Stimulated activated CD8-positive, alpha-beta memory T cell treated with anti-CD3 and anti-CD28 coated beads, Interleukin-12 subunit alpha, Interleukin-12 subunit beta, amount 100 ng/mL, for 1 hour (primary cell): ENCODE results near the gene PDIA5.

ENCODE experiments used
- DNase-seq: peaks from one replicate; pipeline ENCODE4 v3.0.0-alpha.2; 2020; ENCODE audit warnings: low read depth

Gene PDIA5

DNA sequence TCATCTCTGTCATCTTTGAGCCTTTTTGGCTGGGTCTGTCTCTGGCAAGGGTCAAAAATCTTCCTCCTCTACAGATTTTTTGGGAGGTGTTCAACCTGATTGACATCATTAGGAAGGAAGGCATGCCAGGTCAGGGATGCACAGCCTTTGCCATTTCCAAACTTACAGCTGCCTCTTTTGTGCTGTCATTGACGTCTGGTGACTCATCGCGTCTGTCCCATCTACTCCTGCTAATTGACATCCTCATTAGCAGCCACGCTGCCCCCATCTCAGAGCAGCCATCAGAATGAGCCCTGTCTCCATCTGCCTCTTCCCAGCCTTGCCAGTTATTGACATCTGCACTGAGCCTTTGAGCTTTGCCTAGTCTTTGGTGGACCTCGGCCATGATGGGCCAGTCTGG is 53.0 kb downstream of the PDIA5 start:
- no peak for DNase-seq

DNA sequence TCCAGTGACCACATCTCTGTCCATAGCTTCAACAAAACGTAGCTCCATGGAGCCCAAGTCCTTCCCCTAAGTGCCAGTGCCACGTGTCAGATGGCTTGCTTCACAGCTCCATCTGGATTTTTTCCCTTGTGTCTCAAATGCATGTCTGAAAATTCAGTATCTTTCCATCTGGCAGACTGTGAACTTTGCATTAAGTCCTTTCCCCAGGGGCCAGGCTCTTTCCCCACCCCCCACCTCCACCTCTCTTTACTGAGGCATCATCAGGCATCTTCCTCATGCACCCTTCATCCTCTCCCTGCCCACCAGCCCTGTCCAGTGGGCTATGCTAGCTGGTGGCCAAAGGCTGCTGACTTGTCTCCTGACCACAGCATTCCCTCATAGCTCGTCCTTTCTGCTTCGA is 53.7 kb downstream of the PDIA5 start:
- DNase-seq = no peak

DNA sequence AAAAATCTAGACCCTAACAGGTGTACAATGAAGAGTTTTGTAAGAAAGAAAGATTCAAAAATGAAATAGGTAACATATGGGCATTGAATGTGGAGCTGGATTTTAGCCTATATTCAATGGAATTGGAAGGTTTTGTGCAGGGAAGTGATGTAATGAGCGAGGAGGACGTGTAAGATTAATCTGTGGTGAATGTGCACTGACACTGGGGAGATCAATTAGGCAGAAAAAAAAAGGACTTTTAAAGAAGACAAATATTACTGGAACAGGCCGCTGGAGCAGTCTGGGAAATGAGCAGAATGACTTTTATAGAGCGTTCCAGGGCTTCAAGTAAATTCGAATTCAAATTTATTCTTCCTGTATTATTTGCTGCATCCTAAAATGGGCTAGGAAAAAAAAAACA is 55.2 kb downstream of the PDIA5 start:
- DNase-seq = no peak

DNA sequence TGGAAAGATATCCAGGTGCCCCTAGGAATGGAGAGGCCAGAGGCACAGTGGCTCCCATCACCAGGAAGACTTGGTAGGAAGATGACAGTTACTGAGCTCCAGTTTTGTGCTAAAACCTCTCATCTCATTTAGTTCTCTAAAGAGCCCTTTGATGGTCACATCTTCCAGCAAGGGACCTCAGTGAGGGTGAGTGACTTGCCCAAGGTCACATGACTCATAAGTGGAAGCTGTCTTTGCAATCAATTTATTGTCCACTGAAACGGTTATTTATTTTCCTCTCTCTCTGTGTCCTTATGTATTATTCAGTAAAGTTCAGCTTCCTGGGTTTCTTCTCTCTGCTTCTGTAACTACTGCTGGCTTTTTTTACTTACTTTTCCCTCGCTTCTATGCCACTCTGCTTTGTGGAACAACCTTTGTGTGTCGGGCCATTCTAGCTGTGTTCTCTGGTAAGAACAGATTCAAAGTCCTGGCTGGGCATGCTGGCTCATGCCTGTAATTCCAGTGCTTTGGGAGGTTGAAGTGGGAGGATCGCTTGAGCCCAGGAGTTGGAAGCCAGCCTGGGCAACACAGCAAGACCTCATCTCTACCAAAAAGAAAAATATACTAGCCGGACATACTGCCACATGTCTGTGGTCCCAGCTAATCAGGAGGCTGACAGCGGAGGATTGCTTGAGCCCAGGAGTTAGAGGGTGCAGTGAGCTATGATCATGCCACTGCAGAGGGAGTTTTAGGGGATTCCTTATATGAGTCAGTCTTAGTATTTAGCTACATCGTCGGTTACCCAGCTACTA is 55.9 kb downstream of the PDIA5 start:
- no peak for DNase-seq

DNA sequence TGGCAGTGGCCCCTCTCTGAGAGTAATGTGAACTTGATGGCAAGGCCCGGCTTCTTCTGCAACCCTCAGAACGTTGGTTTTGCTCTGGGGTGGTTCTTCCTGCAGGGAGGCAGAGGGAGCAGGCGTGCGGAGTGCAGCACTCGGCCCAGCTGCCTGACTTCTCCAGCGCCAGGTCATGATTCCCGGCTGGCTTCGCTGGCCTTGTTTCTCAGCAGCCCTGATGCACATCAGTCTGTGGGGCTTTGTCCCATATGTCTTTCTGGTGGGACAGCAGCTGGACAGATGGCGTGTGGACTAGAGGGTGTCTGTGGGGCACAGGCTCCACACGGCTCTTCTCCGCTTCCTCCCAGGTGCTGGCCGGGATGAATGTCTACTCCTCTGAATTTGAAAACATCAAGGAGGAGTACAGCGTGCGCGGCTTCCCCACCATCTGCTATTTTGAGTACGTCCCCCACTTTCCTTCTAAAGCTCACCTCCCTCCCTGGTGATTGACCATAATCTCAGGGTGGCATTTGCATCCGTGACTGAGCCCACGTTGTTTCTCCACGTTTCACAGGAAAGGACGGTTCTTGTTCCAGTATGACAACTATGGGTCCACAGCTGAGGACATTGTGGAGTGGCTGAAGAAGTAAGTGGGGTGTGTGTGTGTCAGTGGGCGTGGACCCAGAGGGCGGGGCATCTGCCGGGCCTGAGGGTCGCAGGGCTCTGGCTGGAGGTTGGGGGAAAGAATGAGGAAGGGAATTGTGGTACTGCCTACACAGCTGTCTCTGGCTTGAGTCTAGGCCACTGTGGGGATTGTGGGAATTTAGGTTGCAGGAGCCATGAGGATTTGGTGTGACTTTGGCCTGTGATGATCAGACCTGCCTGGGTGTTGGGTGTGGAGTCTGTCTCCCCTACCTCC is 57.1 kb downstream of the PDIA5 start:
- DNase-seq = no peak

DNA sequence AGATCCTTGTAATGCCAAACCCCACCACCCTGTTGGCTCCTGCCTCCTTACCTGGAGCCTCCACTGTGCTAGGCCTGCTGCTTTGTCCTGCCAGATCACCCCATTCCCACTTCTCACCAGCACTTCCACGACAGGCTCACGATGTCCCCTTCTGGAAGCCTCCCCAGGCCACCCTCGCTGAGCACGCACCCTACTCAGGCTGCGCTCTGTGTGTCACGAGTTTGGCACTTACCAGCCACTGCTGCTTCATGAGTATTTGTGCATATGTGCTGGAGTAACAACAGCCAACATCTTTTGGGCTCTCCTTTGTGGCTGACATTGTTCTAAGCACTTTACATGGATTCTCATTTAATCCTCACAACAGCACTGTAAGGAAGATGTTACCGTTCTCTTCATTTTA is 58.1 kb downstream of the PDIA5 start:
- no peak for DNase-seq

DNA sequence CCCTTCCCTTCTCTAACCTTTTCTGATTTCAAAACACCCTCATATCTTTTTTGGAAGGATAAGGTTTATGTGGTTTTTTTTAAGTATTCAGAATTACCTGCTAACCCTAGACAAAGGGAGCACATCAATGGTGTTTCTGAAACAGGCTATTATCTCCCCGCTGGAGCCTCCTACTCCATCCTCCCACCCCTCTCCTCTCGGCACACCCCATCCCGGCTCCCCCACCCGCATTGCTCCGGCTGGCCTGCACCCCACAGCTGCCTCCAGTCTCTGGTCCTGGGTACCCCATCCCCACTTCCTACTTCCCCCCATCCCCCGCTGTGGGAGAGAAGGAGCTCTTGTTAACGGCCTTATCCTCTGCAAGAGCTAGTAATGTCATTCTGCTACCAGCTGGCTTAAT is 59.2 kb downstream of the PDIA5 start:
- DNase-seq = no peak

DNA sequence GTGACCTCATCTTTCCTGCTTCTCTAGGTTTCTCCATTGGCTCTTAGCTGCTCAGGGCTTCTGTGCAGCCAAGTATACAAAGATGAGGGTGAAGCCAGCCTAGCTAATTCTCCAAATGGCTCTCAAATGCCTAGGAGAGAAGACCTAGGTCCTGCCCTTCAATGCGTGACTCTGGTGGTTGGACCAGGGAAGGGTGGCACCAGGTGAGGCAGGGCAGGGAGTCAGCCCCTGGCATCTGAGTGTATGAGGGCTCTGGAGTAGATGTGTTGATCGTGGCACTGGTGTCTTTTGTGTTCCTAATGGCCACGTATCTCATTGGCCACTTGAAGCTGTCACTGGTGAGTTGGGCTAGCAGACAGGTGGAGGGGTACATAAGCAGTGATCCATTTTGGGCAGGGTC is 59.8 kb downstream of the PDIA5 start:
- no peak for DNase-seq

DNA sequence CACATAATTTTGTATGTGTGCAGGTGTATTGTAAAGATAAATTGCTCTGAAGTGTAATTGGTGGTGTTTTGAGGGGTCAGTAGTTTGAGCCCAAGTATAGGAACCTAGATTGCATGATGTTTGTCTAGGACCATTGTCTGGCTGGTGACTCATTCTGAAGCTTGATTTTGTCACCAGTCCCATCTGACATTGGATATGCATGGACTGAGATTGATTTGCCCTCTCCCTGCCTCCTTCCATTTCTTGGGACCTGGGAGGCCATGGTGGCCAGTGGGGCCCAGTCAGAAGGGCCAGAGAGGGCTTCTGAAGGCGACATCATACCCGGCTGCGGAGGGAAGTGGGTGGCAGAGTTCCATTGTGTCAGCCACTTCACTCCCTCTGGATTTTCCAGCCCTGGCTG is 62.3 kb downstream of the PDIA5 start:
- no peak for DNase-seq

DNA sequence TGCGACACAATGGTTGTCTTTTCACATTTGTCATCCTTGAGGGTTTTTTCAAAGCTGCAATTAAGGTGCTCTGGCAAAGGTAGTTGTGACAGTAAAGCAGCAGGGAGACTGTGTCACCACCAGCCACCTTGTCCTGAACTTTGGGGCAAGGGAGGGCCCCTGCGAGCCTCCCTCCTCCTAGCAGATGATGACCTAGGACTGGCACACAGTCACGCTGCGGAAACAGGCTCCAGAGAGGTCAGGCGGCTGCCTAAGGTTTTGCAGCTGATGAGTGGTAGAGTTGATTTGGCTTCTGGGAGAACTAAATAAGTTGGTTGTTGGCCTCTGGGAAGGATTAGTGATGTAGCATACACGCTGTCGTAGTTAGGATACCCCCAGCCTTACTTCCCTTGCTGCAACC is 62.7 kb downstream of the PDIA5 start:
- DNase-seq = no peak

DNA sequence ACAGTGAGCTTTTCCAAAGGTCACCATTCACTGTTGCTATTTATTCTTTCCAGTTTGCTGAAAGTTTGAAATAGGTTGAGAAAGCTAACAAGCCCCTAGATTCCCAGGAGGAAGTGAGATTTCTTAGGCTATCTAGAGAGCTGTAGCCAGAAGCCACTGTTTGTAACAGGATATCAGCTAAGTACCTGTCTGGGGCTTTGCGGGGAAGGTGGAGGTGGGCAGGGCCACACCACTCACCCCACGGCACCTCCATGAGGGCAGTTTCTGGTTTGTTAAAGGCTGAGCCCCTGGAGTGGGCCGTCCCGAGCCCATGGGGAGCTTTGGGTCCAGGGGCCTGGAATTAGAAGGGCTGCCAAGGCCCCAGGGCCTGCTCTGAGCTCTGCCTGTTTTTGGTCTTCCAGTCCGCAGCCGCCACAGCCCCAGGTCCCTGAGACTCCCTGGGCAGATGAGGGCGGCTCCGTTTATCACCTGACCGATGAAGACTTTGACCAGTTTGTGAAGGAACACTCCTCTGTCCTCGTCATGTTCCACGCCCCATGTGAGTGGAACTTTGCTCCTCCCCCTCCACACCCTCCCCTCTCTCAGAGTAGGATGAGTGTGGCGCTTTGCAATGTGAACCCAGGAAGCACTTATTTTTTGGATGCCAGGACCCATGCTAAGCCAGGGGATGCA is 63.4 kb downstream of the PDIA5 start:
- no peak for DNase-seq

DNA sequence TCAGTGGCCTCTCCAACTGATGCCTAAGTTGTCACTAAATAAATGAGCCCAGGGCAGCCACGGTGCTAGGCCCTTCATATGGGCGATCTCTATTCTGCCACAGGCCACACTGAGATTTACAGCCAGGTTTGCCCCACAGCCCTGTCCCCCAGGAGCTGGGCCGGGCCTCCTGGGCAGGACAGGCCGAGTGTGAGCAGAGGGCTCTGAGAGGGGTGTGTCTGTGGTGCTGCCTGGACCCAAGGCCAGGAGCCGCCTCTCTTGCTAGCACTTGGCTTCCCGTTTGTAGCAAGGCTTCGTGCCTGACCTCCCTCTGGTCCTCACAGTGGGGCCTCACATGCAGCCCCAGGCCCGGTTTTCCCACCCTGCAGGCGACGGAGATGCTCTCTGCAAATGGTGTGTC is 67.8 kb downstream of the PDIA5 start:
- no peak for DNase-seq

DNA sequence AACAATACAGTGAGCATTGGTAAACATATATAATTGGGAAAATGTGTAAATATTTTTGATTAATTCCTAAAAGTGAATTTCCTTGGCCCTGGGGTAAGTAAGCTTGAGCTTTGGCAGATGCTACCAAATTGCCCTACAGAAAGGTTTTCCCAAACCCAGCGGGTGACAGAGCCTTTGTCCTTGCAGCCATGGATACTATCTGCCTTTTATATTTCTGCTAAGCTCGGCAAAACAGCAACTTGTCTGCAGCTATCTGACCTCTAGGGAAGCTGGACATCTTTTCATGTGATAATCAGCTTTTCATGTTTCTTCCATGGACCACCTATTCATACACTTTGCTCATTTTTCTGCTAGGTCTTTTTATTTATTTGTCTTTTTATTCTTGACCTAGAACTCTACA is 70.2 kb downstream of the PDIA5 start:
- DNase-seq = no peak

DNA sequence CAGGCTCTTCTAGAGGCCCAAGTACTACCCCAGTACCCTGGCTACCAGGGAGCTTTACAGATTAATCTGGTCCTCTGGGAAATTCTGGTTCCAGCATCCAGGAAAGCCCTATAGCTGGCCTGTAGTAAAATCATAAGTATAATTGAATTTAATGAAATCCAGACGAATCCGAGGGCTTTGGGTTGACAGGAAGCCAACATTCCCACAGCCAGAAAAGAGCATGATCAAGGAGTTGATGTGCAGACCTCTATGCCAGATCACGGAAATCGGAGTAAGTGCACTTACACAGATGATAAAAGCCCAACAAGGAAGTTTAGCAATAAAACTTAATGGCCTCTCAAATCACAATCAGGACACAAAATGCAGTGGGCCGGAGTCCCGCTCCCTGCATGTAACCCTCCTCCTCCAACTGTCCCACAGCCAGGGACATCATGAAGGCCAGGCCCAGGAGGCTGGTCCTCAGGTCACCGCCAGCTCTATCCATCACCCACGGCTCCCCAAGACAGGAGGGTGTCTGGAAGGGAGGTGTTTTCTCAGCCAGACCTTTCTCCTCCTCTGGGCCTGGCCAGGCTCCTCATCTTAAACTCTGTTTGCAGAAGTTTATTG is 72.1 kb downstream of the PDIA5 start:
- DNase-seq = no peak

DNA sequence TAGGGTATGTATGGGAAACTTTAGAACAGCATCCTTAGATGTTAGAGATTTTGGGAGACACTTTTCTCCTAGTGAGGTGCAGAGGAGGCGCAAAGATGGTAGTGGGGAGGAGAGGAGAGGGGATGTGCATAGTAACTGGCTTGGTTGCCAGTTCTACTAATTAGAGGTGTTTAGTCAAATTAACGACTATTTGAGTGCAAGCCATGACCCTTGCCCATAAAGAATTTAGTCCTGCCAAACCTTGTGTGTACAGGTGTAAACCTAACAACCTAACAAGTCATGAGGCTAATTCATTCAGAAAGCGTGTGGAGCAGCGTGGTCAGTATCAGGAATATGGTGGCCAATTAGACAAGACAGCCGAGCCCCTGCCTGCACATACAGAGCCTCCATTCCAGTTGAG is 72.7 kb downstream of the PDIA5 start:
- DNase-seq = no peak

DNA sequence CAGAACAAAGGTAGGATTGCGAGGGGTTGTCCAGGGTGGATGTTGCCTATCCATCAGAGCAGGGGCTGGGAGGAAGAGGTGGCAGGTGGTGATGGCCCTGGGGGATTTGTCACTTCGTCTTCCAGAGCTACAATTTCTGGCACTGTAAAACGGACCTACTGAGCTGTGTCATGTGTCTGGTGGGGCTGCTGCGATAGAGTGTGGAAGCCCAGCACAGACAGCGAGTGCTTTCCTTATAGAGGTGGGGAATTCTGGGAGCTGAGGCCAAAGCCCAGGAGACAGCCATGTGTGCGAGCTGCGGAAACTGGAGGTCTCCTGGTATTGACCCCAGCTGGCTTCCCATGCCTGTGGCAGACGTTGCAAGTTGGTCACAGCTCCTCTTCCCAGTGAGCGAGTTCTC is 73.7 kb downstream of the PDIA5 start:
- DNase-seq = no peak

DNA sequence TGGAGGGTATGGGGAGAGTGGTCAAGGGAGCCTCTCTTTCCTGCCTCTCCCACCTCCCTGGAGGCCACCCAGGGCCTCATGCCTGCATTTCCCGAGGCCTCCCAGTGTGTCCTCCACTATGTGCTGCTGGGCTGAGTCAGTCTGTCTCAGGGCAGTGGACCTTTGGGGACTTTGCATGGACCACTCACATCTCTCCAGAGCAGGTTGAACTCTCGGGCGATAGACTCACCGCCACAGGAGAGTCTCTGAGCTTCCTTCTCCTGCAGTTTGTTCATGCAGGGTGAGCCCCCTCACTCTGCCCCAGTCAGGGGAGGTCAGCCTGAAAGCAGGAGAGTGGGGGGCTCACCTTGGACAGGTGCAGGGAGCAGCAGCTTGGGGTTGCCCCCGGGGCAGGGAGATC is 74.5 kb downstream of the PDIA5 start:
- DNase-seq = no peak

DNA sequence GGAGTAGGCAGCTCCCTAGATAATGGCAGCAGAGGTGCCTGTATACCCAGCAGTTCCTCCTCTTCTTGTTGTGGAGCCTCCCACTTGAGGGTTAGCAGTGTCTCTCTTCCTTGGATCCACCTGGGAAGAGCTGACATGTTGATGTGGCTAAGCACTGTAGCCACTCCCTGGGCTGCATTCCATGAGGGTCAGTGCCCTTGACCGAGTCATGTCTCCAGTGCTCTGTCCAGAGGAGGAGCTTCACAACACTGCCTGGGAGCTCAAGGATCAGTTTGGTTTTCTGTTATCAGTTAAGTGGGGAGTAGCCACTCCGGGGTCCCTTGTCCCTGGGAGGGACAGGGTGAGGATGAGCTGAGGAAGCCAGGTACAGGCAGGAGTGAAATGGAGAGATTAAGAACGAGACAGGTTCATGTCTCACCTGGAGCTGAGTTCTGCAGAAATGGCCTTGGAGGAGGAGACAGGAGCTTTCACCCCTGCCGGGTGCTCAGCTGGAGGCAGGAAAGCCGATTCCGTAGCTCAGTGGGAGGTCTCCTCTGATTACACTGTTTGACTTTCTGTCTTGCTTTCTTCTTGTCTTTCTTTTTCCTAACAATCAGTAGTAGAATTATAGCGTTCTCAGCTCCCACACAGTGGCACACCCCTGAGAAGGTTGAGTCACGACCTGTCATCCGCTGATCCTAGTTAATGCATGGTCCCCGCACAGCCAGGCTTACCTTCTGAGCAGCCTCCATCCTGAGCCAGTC is 77.0 kb downstream of the PDIA5 start:
- no peak for DNase-seq

DNA sequence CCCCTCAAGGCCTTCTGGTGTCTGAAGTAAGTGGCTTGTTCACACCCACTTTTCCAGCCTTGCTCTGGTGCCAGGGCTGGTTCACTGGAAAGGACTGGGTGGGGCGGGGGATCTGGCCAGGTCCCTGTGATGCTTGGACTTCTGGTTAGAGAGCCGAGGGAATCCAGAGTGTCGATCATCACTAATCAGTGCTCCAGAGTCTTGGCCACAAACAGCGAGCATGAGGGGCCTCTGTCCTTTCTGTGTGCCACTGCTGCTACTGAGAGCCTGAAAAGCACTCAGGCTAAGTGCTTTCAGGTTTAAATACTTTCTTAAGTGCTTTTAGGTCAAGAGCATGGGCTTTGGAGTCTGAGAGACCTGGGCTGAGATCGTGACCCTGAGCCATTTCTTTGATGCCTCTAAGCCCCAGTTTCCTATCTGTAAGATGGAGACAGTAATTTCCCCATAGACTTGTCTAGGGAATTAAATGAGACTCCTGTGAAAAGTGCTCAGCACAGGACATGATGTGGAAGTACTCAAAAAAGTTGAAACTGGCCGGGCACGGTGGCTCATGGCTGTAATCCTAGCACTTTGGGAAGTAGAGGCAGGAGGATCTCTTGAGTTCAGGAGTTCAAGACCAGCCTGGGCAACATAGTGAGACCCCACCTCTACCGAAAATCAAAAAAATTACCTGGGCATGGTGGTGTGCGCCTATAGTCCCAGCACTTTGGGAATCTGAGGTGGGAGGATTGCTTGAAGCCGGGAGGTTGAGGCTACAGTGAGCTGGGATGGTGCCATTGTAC is 81.1 kb downstream of the PDIA5 start:
- DNase-seq = no peak

DNA sequence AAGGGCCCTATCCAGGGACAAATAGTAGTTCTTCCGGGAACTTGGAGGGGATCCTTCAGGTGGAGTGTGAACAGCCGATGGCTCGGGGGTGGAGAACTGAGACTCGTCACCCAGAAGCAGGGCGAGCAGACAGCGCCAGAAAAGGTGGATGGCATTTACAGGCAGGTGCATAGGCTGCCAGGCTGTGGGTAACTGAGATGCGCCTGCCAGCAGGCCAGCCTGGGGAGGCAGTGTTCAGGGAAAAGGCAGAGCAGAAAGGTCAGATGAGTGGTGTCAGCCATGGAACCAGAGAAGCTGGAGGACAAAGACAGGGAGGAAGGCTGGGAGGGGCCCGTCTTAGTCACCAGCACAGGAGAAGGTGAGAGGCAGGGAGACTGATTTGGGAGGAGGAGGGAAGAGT is 81.9 kb downstream of the PDIA5 start:
- no peak for DNase-seq

DNA sequence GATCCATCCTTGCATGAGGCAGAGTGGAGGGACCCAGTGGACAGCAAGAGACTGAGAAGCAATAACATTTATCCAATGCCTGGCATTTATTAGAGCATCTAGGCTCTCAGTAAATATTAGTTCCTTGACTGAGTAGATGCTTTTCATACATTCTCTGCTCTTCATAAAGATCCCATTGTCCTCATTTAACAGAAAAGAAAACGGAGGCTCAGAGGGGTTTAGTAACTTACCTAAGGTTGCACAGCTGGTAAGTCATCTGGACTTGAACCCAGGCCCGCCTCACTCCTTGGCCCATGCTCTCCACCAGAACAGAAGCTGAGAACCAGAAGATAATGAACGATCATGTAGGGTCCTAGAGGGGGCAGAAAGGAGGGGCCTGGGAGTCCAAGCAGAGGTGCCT is 82.7 kb downstream of the PDIA5 start:
- DNase-seq = no peak
